GM21723 (cell line): Measurements from ENCODE around the gene MAVS.

ENCODE experiments used
- ATAC-seq: cut with Tn5 transposase; IDR thresholded peaks from one replicate; pipeline ENCODE4 v1.9.1; 2021; ENCODE audit warnings: mild to moderate bottlenecking, moderate library complexity; ENCODE audit not compliant: unreplicated experiment

The MAVS gene

GRCh38 chr20:3906744-3907721 is 60.4 kb downstream of the MAVS start:
- ATAC-seq: peak; percentile 89

DNA sequence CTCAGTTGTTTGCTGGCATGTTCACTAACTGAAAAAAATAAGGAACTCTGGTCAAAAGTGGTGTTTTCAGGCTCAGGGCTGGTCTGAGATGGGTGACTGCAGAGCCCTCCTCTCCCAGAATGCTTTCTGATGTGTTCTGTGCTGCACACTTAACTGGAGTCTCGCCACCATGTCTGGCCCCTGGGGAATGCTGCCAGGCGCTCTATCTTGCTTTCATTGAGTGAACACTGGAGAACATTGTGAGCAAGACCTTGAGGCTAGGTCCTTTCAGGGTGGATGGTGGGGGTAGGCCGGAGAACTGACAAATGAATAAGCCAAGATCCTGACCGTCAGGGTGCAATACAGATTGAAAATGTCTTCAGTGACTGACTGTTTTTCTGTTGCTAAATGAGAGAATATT is 62.0 kb downstream of the MAVS start:
- ATAC-seq: no peak

GRCh38 chr20:3909952-3910366 is 63.3 kb downstream of the MAVS start:
- ATAC-seq: no peak

DNA sequence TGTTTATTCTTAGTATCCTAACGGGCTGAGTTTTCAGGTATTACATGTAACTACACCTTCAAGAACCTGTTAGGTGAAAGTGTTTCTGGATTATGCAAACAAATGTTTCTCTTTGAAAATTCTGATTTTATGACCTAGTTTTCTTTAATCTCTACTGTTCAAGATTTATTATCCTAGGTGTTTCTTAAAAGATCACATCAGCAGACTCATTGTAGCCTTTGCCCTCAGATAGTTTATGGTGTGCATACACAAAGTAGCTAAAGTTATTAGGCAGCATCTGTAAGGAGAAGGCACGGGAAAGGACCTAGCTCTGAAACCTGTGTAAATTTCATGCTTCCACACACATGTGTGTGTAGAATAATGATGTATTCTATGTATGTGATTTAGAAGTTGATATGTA is 64.2 kb downstream of the MAVS start:
- no peak for ATAC-seq

GRCh38 chr20:3911956-3912355 is 65.3 kb downstream of the MAVS start:
- ATAC-seq: no peak

DNA sequence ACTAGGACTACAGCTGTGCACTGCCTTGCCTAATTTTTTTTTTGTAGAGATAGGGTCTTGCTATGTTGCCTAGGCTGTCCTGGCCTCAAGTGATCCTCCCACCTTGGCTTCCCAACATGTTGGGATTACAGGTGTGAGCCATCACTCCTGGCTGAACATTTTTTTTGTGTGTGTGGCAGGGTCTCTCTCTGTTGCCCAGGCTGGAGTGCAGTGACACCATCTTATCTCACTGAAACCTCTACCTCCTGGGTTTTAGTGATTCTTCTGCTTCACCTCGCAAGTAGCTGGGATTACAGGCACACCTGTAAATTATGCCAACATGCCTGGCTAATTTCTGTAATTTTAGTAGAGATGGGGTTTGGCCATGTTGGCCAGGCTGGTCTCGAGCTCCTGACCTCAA is 67.8 kb downstream of the MAVS start:
- ATAC-seq: no peak

- no peak for ATAC-seq
Measured at GRCh38 chr20:3915691-3916090, 69.1 kb downstream of the MAVS start.

- ATAC-seq: no peak
Measured at GRCh38 chr20:3916364-3916763, 69.7 kb downstream of the MAVS start.

DNA sequence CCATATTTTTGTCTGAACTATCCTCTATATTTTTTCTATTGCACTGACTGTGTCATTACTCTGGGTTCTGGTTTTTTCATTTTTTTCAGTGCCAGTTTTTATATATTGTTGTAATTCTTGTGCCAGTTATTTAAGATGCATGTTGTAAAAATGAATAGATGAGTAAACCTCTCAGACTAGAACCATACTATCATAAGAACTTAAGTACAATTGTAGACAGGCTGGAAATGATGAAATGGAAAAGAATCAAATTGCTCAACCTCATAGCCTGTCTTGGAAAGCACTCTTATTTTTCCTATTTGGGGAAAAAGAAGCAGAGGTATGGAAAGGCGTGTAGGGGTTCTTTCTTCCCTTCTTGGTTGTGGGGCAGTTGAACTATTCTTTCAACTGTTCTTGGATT is 72.7 kb downstream of the MAVS start:
- no peak for ATAC-seq

DNA sequence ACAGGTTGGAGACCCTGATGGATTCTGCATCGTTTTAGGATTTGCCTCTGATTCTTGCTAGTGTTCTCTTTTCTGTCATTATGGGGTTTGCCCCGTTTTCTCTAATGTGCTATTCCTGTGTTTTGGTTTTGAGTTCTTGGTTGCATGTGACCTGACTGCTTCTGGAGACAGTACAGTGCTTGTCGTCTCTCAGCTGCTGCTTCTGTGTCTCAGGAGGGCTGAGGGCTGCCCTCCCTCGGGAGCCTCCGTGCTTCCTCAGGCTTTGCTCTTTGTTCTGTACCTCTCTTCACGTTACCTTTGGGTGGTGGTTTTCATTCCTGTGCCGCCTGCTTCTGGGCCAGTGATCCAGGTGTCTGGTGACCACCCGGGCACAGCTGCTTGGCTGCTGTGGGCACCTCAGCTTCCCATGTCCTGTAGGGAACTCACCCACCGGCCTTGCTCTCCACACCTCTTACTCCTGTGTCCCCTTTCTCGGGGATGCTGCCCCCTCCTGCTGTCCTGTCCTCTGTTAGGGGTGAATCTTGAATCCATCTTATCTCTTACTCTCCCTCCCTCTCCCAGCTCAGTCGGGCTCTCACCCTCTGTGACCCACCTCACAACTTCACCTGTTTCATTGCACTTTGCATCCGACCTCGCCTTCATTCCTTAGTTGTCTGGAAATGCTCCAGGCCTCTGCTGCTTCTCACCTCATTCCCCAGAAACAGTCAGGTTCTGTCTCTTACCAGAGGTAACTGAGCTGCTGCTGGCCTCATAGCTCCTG is 75.8 kb downstream of the MAVS start:
- no peak for ATAC-seq

DNA sequence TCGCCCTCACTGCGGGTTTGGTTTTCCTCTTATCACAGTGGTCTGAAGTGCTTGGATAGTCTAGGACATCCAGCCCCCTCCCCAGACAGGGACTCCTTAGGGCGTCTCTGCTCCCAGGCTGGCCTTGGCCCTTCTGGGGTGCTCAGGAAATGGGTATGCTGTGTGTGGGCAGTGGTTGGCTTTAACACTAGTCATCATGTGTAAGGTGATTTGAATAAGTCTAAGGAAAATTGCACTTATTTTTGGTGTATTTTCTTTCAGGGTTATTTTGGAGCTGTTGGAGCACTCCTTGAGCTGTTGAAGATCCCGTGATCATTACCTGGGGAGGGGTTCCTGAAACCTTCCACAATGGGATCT is 76.3 kb downstream of the MAVS start:
- ATAC-seq: no peak

DNA sequence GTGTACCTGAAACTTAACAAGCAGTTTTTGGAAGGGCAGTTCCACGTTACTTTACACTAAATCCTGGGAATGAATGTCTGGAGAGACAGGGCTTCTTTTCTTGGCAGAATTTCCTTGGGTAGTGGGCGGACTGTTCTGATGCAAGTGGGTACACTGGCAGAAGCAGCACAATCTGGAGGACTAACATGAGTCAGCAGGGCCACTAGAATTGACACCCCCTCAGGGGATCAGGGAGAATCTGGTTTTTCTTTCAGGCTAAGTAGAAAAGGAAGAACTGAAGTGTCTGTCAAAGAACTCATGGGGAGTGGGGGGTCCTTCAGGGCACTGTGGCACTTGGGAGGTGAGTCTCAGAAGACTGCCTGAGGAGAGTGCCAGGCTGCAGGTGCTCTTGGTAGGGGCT is 77.2 kb downstream of the MAVS start:
- no peak for ATAC-seq

DNA sequence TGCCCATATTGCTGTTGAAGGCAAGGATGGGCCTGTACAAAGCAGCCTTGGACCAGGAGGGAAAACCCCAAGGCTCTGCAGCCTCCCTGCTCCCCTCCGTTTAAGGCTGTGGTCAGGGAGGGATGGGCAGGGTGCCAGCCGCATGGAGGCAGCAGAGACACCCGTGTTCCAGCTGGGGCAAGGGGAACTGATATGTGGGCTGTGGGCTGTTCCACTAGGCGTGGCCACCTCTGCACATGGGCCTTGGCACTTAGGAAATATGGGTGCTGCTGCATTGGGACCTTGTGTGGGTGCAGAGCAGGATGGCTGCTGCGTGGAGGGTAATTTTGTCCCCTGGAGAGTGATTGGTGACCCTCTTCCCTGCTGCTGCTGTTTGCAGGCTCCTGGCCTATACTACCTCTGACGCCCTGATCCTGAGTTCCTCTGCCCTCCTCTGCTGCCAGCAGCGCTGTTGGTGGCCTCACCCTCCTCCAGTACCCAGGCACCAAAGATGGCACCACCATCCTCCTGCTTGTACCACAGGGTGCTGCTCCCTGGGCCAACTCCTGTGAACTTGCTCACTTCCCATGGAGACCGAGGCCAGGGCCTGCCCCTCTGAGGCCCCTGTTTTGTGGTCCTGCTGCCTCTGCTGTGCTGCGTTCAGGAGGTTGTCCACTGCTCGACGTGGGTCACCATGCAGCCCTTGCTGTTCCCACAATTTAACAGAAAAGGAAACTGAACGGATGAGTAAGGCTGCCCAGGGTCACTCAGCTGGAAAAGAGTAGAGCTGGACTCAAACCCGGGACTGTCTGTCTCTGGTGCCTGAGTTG is 77.9 kb downstream of the MAVS start:
- no peak for ATAC-seq

DNA sequence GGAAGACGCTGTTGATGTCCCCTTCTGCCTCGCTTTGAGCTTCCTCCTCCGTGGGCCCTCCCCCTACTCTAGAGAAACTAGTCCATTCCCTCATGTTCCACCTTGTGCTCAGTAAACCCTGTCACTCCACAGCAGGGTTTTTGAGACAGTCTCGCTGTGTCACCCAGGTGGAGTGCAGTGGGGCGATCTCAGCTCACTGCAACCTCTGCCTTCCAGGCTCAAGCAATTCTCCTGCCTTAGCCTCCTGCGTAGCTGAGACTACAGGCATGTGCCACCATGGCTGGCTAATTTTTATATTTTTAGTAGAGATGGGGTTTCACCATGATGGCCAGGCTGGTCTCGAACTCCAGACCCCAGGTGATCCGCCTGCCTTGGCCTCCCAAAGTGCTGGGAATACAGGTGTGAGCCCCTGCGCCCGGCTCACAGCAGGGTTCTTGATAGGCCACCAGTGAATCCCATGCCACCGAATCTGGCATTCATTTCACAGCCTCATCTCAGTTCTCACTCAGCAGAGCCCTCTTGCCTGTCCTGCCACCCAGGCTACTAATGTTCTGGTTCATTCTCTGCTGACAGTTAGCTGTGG is 78.6 kb downstream of the MAVS start:
- ATAC-seq: no peak
